HG03196 (cell line): Measurements from ENCODE around the gene PRSS16.
"Not testable (repeated sequence)": the region's sequence is repeated elsewhere in the genome, so short reads cannot be mapped to it uniquely, and the experiment has no call there.

Experiments
- ATAC-seq: cut with Tn5 transposase; IDR thresholded peaks from one replicate; pipeline ENCODE4 v1.9.1; 2021; ENCODE audit not compliant: unreplicated experiment

PRSS16 gene, protein sequence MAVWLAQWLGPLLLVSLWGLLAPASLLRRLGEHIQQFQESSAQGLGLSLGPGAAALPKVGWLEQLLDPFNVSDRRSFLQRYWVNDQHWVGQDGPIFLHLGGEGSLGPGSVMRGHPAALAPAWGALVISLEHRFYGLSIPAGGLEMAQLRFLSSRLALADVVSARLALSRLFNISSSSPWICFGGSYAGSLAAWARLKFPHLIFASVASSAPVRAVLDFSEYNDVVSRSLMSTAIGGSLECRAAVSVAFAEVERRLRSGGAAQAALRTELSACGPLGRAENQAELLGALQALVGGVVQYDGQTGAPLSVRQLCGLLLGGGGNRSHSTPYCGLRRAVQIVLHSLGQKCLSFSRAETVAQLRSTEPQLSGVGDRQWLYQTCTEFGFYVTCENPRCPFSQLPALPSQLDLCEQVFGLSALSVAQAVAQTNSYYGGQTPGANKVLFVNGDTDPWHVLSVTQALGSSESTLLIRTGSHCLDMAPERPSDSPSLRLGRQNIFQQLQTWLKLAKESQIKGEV

DNA sequence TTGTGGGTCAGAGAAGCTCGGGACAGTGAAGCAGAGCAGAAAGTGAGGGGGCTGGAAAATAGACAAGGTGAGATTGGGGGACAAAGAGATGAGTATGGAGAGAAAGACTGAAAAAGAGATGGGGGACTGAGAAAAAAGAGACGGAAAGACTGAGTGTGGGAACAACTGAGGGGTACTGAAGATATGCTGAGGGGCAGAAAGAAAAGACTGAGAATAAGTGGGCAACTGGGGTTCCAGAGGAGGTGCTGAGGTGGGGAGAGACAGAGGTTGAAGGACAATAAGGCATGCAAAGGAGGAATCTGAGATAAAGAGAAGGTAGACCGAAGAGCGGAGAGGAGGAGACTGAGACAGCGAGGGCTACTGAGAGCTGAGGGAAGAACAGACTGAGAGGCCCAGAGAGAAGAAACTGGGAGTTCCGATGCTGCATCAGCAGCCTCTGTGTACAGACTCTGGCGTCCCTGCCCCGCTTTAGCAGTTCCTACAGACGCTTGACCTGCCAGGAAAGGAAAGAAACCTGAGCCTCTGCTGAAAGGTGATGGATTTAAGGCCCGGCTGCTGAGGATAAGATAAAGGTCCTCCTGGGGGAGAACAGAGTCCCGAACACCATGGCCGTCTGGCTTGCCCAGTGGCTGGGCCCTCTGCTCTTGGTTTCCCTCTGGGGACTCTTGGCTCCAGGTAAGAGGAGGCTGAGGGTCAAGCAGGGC is at the start of gene PRSS16:
TSS of gene PRSS16 (plus strand) at position 569 of the 704 bp plus-strand sequence. CDS start at position 606, 37 bp downstream.
- ATAC-seq, result no peak

DNA sequence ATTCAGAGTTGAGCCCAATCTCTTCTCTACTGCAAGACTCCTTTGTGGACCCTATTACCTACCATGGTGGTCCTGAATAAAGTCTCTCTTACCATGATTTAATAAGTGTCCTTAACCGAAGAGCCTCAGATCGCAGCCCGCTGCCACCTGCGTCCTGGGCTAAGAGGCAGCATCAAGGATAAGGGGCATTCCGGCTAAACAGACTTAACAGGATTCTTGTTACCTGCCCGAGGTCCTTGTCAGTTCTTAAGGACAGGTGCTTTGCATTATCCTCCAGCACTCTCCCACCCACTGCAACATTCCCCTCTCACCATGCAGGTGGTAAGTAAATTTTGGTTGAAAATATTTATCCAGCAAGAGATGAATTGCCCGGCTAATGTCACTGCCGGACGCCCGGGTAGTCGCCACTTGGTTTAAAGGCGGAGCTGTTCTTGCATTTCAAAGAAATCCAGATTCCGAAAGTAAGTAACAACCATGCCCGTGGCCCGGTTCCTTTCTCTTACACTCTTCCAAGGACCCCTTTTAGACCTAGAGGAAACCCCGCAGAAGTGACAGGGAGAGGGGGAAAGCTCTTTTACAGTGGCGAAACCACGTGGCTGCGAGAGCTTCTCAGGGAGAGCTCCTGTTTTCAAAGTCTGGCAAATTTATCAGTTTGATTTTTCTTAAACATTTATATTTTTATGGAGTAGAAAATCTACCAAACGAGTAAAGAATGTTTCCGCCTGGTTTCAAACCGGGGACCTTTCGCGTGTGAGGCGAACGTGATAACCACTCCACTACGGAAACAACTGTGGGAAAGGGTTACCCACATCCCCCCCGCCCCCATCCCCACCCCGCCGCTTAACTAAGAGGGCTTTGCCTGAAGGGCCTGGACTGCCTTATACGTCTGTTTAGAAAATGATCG is 41.9 kb upstream of the PRSS16 start:
- no peak for ATAC-seq

DNA sequence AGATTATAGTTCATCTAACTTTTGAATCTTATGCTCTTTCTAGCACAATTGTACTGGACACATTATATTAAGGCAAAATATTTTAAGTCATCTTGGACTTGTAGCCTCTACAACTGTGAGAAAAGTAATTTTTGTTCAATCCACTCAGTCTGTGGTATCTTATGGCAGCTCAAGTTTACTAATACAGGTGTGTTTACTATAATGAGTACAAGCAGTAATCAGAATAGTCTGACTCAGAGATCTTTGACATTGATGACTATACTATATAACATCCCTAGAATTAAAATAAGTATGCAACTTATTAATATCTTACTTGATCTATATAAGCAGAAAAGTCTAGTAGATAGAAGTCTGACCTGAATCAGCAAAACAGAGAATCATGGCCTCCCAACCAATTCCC is 40.7 kb upstream of the PRSS16 start:
- ATAC-seq, result no peak

DNA sequence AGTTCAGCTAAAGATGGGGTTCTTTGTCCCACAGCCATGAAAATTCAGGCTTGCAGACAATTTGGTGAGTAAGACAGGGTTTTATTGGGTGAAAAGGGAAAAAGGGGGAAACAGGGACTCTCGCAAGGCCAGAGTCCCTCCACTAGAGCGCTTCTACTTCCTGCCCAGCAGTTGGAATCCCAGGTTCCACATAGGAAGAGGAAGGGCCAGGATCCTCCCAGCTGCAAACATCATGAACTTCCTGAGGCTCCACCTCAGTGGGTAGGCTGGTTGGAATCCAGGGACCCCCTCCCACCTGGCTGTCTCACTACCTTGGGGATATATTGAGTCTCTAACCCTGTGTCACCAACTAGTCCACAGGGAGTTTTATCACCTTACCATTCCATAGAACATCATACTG is 39.5 kb upstream of the PRSS16 start:
- no peak for ATAC-seq

DNA sequence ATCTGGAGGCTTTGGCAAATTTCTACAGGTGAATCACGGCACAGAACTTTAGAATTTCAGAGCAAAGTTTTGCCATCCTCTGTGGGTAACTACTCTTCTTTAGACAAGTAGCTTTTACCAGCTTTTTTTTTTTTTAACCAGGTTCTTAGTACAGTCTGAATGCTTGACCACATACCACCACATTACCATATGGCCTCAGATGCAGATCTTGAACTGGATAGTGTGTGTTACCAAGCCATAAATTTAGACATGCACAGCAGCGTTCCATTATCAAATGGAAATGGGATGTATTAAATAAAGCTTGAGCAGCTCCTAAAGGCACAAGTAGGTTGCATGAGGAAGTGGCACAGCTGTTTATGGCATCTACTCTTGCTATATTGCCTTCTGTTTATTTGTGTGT is 38.3 kb upstream of the PRSS16 start:
- ATAC-seq, result no peak

DNA sequence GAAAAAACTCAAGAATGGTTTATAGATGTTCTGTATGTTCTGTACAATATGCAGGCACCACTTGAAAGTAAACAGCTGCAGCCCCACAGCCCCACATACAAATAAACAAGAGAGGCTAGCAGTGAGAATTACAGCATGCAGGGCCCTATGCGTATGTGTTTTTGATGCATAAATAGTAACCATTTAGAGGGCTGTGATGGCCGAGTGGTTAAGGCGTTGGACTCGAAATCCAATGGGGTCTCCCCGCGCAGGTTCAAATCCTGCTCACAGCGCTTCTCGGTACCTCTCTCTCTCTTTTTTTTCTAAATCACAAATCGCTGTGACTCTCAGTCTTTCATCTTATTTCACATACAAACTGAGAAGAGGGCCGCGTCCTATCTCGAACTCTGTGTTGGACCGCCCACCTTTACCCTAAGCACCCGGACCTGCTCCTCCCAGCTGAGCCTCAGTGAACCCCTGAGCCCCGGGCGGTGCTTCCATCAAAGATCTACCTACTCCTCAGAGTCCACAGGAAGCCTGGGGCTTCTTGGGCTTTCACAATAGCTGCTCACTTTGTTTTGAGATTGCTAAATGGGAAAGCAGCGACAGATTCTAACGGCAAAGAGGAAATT is 37.7 kb upstream of the PRSS16 start:
- no peak for ATAC-seq

DNA sequence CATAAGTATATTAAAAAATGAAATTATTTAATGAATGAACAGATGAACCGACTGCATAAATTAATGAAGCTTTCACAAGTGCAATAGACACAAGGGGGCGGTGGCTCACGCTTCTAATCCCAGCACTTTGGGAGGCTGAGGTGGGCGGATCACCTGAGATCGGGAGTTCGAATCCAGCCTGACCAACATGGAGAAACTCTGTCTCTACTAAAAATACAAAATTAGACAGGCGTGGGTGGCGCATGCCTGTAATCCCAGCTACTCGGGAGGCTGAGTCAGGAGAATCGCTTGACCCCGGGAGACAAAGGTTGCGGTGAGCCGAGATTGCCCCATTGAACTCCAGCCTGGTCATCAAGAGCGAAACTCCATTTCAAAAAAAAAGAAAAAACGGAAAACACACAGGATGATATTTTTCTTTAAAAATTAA is 34.4 kb upstream of the PRSS16 start:
- ATAC-seq, result not testable (repeated sequence)

DNA sequence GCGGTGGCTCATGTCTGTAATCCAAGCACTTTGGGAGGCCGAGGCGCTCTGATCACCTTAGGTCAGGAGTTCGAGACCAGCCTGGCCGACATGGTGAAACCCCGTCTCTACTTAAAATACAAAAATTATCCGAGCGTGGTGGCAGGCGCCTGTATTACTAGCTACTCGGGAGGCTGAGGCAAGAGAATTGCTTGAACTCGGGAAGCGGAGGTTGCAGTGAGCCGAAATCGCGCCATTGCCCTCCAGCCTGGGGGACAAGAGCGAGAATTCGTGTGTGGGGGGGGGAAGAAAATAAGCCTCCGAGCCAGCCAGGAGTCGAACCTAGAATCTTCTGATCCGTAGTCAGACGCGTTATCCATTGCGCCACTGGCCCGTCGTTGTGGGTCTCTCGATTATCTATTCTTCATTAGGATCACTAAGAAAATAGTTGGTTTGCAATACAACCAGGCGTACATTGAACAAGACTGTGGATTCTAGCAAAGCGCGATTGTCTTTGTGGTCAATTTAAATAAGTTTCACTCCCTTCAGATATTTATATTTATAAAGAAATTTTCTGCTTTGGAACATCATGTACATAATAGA is 33.9 kb upstream of the PRSS16 start:
- no peak for ATAC-seq

DNA sequence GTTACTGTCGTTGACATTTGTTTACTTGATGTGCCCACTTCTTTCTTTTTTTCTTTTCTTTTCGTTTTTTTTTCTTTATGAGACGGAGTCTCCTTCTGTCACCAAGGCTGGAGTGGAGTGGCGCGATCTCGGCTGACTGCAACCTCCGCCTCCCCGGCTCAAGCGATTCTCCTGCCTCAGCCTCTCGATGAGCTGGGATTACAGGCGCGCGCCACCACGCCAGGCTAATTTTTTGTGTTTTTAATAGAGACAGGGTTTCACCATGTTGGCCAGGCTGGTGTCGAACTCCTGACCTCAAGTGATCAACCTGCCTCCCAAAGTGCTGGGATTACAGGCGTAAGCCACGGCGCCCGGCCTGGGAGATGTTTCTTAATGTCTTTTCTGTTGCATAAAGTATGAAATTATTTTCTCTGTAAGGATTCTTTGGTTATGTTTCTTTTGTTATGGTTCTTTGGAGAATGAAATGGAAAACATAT is 33.3 kb upstream of the PRSS16 start:
- no peak for ATAC-seq

DNA sequence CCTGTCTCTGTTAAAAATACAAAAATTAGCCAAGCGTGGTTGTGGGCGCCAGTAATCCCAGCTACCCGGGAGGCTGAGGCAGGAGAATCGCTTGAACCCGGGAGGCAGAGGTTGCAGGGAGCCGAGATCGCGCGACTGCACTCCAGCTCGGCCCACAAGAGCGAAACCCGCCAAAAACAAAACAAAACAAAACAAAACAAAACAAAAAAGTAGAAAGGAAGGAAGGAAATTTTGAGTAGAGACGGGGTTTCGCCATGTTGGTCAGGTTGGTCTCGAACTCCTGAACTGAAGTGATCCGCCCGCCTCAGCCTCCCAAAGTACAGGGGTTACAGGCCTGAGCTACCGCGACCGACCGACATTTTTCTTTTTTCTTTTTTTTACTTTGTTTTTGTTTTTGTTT is 30.6 kb upstream of the PRSS16 start:
- ATAC-seq, result no peak

DNA sequence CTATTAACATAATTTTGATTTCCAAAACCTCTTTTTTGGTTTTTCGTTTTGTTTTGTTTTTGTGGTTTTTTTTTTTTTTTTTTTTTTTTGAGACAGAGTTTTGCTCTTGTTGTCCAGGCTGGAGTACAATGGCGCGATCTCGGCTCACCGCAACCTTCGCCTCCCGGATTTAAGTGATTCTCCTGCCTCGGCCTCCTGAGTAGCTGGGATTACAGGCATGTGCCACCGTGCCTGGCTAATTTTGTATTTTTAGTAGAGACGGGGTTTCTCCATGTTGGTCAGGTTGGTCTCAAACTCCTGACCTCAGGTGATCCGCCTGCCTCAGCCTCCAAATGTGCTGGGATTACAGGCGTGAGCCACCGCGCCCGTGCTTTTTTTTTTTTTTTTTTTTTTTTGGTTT is 24.5 kb upstream of the PRSS16 start:
- ATAC-seq, result not testable (repeated sequence)

DNA sequence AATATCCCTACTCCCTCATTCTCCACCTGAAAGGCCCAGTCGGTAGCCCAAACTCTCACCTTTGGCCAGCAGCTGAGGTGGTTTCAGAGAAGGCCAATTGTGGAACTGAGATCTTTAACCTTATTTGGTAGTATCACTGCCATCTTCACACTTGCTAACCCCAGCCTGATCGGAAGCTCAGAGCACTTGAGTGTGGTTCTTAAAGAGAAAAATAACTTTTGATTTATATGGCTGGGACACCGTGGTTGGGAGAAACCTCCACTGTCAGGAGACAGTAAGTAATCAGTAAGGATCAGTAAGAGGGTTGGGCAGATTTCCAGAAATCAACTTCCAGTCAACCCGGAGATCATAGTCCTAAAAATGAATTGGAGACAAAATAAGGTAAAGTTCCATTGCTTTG is 22.8 kb upstream of the PRSS16 start:
- no peak for ATAC-seq

DNA sequence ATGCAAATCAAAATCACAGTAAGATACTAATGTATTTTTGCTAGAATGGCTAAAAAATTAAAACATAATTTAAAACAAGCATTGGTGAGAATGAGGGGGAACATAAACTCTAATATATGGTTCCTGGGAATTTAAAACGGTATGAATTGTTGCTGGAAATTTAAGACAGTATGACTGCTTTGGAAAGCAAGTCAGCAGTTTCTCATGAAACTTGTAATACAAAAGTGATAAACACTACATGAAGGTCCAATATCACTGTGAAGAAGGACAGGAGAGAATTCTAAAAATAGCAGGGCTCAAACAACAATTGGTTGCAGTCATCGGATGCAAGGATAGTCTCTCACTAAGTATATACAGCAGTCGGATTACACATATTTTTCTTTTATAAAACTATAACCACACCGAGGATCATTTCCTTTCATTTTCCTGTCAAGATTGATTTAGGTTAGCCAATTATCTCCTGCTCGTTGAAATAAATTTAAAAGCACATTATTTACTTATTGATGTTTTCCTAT is 18.5 kb upstream of the PRSS16 start:
- ATAC-seq, result no peak

DNA sequence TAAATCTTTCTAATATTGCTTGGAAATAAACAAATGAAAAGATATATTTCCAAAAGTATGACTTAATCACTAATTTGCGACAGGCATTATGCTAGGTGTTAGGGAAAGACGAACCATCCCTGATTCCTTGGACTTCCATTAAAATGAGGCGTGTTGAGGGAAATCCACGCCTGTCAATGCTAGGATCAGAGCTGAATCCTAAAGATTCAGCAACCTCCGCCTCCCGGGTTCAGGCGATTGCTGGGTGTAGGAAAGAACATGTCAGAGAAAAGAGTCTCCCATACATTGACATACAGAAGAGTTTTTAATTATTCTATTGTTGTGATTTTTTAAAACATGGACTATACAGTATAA is 16.8 kb upstream of the PRSS16 start:
- ATAC-seq, result no peak

DNA sequence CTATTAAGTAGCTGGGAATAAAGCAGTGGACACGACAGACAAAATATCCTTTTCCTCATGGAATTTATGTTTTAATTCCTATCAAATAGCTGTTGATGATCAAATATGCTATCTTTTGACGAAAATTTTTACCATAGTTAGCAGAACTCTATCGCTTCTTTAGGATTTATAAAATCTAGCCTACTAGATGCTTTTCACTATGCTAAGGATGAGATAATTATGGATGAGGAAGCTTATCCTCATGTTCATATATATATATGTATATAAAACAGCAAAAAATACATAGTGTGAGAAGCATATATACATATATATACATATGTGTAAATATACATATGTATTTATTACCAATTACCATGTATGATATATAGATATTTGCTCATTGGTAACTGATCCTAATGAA is 12.9 kb upstream of the PRSS16 start:
- no peak for ATAC-seq

DNA sequence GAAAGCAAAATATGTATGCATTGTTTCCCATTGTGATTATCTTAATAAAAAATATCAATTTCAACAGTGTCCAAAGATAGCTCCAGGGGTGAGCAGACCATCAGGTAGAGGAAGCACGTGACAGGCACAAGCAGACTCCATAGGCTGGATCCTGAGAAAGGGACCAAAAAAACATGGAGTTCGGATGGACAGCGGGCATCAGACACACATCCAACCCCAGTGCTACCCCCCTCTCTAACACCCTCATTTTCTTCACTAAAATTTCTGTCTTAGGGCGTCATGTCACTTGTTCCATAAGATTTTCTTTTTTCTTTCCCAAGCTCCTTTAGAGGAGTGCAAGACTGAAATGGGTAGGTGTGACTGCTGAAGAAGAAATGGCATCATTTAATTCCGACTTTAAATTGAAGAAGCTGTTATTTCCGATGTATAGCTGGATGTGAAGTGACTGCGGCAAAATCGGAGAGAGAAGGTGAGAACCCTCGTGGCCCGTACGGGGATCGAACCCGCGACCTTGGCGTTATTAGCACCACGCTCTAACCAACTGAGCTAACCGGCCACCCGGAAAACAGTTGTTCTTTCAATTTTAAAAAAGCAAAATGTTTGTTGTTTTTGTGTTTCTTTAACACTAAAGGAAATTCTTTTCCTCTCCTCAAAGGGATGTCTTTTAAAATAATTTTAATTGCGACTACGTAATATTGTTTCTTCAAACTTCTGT is 10.3 kb upstream of the PRSS16 start:
- no peak for ATAC-seq

DNA sequence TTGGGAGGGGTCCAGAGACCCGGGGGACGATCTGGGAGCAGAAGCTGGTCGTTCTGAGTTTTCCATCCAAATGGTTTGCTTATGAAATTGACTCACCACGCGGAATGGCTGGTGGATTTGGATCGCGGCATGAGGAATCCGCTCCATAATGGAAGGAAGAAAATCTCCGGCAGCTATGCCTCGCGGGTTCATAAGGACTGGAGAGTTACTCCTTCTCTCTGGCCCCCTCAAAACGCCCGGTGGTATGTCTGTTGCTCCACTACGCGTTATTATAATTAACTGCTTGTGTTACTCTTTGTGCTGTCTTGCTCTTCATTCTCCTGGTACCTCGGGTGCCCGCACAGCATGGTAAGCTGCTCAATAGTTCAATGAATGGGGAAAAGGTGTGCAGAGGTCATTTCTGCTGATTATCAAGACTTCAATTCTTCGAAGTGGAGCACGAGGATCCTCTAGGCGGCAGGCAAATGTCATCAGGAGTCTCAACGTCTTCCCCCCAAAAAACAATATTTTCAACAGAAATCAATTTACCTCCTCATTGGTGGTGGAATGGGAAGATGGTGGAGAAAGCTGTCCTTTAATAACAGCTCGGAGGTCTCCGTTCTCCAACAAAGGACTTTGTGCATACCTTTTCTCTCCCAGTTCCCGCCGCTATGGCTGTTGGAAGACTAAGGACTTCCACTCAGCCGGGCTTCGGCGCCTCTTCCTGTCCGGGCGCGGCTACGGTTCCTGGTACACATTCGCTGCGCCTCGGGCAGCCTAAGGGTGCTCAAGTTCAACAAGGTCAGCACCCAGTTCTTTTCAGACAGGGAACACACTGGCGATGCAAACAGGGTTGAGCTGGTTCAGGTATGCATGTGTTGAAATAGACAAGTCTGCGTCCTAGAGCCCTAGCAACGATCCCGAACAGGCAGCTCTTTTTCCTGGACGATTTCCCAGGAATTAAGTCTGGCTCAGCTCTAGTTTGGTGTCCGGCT is 9.2 kb upstream of the PRSS16 start:
- ATAC-seq, result no peak

DNA sequence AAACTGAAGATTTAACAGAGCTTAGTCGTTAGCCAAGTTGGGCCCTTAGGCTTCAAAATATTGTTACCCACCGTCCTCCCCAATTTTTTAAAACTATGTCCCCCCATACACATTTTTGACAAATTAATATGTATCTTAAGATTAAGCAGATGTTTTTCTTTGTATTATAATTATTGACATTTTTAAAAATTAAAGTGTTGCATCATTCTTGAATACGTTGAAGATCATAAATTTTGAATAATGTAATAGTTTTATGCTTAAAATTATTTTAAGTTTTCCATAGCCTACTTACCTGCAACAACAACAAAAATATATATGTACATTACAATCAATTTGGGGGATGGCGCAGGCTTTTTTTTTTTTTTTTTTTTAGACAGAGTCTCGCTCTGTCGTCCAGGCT is 8.2 kb upstream of the PRSS16 start:
- no peak for ATAC-seq
